GM12891 (cell line): Measurements from ENCODE around the gene RIPOR3.
A peak's percentile ranks its signal among the peaks of the same experiment; 100 is the strongest.

Experiments
- POLR2A ChIP-seq: IDR thresholded peaks from 2 replicates; pipeline ENCODE4 v1.6.1; 2011; ENCODE audit warnings: low read depth, low read length, control low read depth
- POLR2AphosphoS5 ChIP-seq: IDR thresholded peaks from 2 replicates; pipeline ENCODE4 v1.6.1; 2011; ENCODE audit warnings: low read depth, low read length, control low read depth
- POU2F2 ChIP-seq: IDR thresholded peaks from 2 replicates; pipeline ENCODE4 v1.6.1; 2011; ENCODE audit warnings: low read depth, mild to moderate bottlenecking, control low read depth, low read length, moderate library complexity
- TAF1 ChIP-seq: IDR thresholded peaks from 2 replicates; pipeline ENCODE4 v1.6.1; 2011; ENCODE audit warnings: low read depth, low read length, control low read depth

GRCh38 chr20:50540620-50541605, 150.4 kb downstream of the RIPOR3 start:
- TF ChIP-seq POLR2A = no peak
- peak; percentile 48; the same call in 1 of the 2 replicates for TF ChIP-seq POLR2AphosphoS5
- TF ChIP-seq TAF1 = no peak
- no peak for TF ChIP-seq POU2F2
